CD4-positive, alpha-beta memory T cell (primary cell): ENCODE measurements around the gene IL17RE. TPM values are rescaled to one million over a fixed set of nuclear protein-coding genes. Genes with fewer than 3 reads are reported as not detected.
A peak's percentile ranks its signal among the peaks of the same experiment; 100 is the strongest.
"Not testable (repeated sequence)": the region's sequence is repeated elsewhere in the genome, so short reads cannot be mapped to it uniquely, and the experiment has no call there.

Source experiments
- CTCF ChIA-PET: fragments of 350-600 bp; sonication (Branson Sonifier 250); formaldehyde crosslinking; loops from one replicate; lab custom pipeline; 2021; ENCODE audit warnings: inconsistent platforms; ENCODE audit not compliant: partially characterized antibody; lab: Charles Lee
- POLR2A ChIA-PET: fragments of 350-600 bp; sonication (Branson Sonifier 250); formaldehyde crosslinking; loops from one replicate; lab custom pipeline; 2021; ENCODE audit not compliant: partially characterized antibody; lab: Charles Lee
- DNase-seq, 5 donors: peaks; one replicate each; pipeline versions ENCODE4 v3.0.0 to v3.0.0-alpha.2; 2020 to 2022; ENCODE audit warnings: mixed read lengths in 1 of 5
- H3K27ac ChIP-seq: one replicate; pipeline ENCODE4 v1.7.0; 2013; ENCODE audit warnings: low read depth, low read length
- H3K27me3 ChIP-seq: 2 replicates; pipeline ENCODE4 v1.7.0; 2013; ENCODE audit warnings: mild to moderate bottlenecking, low read length, moderate library complexity; ENCODE audit not compliant: insufficient read depth
- H3K36me3 ChIP-seq: 2 replicates; pipeline ENCODE4 v1.7.0; 2013; ENCODE audit warnings: mild to moderate bottlenecking, low read length, moderate library complexity; ENCODE audit not compliant: insufficient read depth
- H3K4me1 ChIP-seq: 2 replicates; pipeline ENCODE4 v1.7.0; 2013; ENCODE audit warnings: mild to moderate bottlenecking, low read length, moderate library complexity; ENCODE audit not compliant: insufficient read depth
- H3K4me3 ChIP-seq, 2 donors: one replicate each; pipeline ENCODE4 v1.7.0; 2013; ENCODE audit warnings: low read length in 2 of 2, mild to moderate bottlenecking in 1 of 2
- H3K9me3 ChIP-seq, 2 donors: one replicate each; pipeline ENCODE4 v1.7.0; 2013; ENCODE audit warnings: low read length in 2 of 2, control low read depth in 1 of 2; ENCODE audit not compliant: control insufficient read depth in 1 of 2
- H3K27ac Mint-ChIP-seq, 7 donors: one replicate each; pipeline ENCODE4 v1.8.0; 2020 to 2021; ENCODE audit warnings: mixed read lengths in 7 of 7, mild to moderate bottlenecking in 6 of 7, inconsistent platforms in 3 of 7, moderate library complexity in 3 of 7
- H3K27me3 Mint-ChIP-seq, 2 donors: one replicate each; pipeline ENCODE4 v1.8.0; 2020 to 2021; ENCODE audit warnings: mixed read lengths in 2 of 2
- H3K36me3 Mint-ChIP-seq, 2 donors: one replicate each; pipeline ENCODE4 v1.8.0; 2020 to 2021; ENCODE audit warnings: mixed read lengths in 2 of 2, inconsistent platforms in 1 of 2, mild to moderate bottlenecking in 1 of 2
- H3K4me1 Mint-ChIP-seq, 4 donors: one replicate each; pipeline ENCODE4 v1.8.0; 2020 to 2021; ENCODE audit warnings: mixed read lengths in 4 of 4, mild to moderate bottlenecking in 1 of 4
- H3K4me3 Mint-ChIP-seq, 8 donors: one replicate each; pipeline ENCODE4 v1.8.0; 2020 to 2021; ENCODE audit warnings: mixed read lengths in 8 of 8, mild to moderate bottlenecking in 7 of 8, moderate library complexity in 6 of 8, inconsistent platforms in 3 of 8
- H3K9me3 Mint-ChIP-seq, 8 donors: one replicate each; pipeline ENCODE4 v1.8.0; 2020 to 2021; ENCODE audit warnings: mixed read lengths in 8 of 8, mild to moderate bottlenecking in 5 of 8, inconsistent platforms in 3 of 8, moderate library complexity in 1 of 8
- intact Hi-C: fragments of 100-400 bp; cut with micrococcal nuclease; formaldehyde crosslinking; loops from one replicate; pipeline ENCODE4 v1.15.1; 2023
- polyA plus RNA-seq, 2 donors: library from polyadenylated mRNA; unstranded; fragments of 300-500 nt; fragmentation: Illumina TruSeq; gene quantifications; one replicate each; pipeline ENCODE4 v1.2.3, GENCODE V29; 2021
- total RNA-seq, 2 experiments: library from RNA; stranded (reverse); gene quantifications; one replicate each; pipeline ENCODE4 v1.2.3, GENCODE V29; 2021

The IL17RE gene
- total RNA-seq: 1 to 10 TPM; 1.5 to 2.4 TPM
- 1 to 10 TPM in 1 of 2 donors, under 1 TPM in 1; 0.65 to 1.6 TPM for polyA plus RNA-seq

DNA sequence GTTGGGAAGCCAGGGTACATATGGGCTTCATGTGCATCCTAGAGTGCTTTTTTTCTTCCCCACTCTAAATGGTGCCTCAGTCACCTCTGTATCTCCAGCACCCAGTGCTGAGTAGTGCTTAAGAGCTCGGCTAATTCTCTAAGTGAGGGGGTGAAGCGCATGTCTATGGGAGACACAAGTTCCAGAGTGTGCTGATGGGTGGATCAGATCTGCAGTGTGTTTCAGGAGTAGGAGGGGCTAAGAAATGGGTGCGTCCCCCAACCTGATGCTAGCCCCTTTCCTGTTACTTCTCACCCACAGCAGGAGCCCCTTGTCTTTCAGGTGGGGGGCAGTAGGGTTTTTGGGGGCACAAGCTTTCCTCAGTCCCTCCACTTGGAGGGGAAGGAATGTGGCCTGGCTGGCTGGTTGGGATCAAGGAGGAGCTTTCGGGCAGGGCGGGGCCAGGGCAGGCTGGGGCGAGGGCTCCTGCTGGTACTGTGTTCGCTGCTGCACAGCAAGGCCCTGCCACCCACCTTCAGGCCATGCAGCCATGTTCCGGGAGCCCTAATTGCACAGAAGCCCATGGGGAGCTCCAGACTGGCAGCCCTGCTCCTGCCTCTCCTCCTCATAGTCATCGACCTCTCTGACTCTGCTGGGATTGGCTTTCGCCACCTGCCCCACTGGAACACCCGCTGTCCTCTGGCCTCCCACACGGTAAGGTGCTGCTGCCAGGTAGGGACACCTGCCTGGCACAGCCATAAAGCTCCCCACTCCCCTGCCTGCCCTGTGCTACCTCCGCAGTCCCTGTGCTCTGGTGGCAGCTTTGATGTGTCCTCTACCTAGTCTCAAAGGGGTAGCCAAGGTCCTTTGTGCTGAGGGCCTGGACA is at the start of gene IL17RE:
TSS of gene IL17RE (plus strand) at position 477 of the 866 bp plus-strand sequence. CDS start at position 562, 85 bp downstream.
- DNase-seq: peak in 3 of 5 donors; percentile 14 to 33 (median 23)
- Mint-ChIP-seq H3K9me3 (no peaks in the 10 kb centered on the region), H3K27ac (peak within 1 kb of the TSS; percentile 67 to 94 (median 88)), H3K27me3 (no peaks in the 10 kb centered on the region), H3K4me3 (peak within 1 kb of the TSS; percentile 59 to 80 (median 74)), H3K36me3 (no peaks in the 10 kb centered on the region), H3K4me1 (peaks cover 24 to 41% (median 25%) of the 10 kb centered on the region in 4 donors)
- H3K36me3 ChIP-seq: no peaks in the 10 kb centered on the region
- no peaks in the 10 kb centered on the region for H3K27me3 ChIP-seq
- intact Hi-C loops: loop anchor here (1.0 kb wide), 1 partner anchor 38 kb away; no protein-coding TSS in a partner anchor
- H3K27ac ChIP-seq: peak within 1 kb of the TSS; percentile 35
- POLR2A ChIA-PET: interaction anchor here (0.8 to 5.0 kb wide), 9 partner anchors 10 to 292 kb away, joined by 3 to 40 read pairs (median 4); partner anchors contain the start of genes CRELD1, JAGN1 and TTLL3
- peaks cover 29% of the 10 kb centered on the region for H3K4me1 ChIP-seq
- CTCF ChIA-PET: interaction anchor here (0.7 to 2.6 kb wide), 8 partner anchors 9 to 69 kb away, joined by 3 to 17 read pairs (median 4); partner anchors contain the start of gene CRELD1
- H3K4me3 ChIP-seq: peak within 1 kb of the TSS in 1 of 2 donors; percentile 17
- no peaks in the 10 kb centered on the region for H3K9me3 ChIP-seq

- DNase-seq, H3K9me3 ChIP-seq, H3K27me3 ChIP-seq, H3K27me3 Mint-ChIP-seq, H3K36me3 ChIP-seq, H3K4me3 ChIP-seq, H3K4me1 ChIP-seq, CTCF ChIA-PET, POLR2A ChIA-PET, intact Hi-C loops, H3K27ac ChIP-seq, H3K9me3 Mint-ChIP-seq, H3K36me3 Mint-ChIP-seq, H3K4me3 Mint-ChIP-seq: not testable (repeated sequence)
- H3K27ac Mint-ChIP-seq: peak overlapping the region in 2 of 7 donors; percentile 61 to 62
- H3K4me1 Mint-ChIP-seq: peaks cover 2 to 14% (median 6%) of the 10 kb centered on the region in 4 donors
Measured at GRCh38 chr3:9854291-9854940, 48.2 kb upstream of the IL17RE start.

GRCh38 chr3:9855594-9855993 is 47.1 kb upstream of the IL17RE start:
- Mint-ChIP-seq H3K27me3 (peaks cover 2 to 5% of the 10 kb centered on the region in 2 donors), H3K36me3 (no peaks in the 10 kb centered on the region), H3K4me1 (peaks cover 2 to 14% (median 6%) of the 10 kb centered on the region in 4 donors), H3K9me3 (no peaks in the 10 kb centered on the region), H3K27ac (no peak overlapping the region), H3K4me3 (no peak overlapping the region)
- Histone ChIP-seq H3K4me3 (no peak overlapping the region), H3K27me3 (no peaks in the 10 kb centered on the region), H3K4me1 (no peaks in the 10 kb centered on the region), H3K27ac (no peak overlapping the region), H3K9me3 (no peaks in the 10 kb centered on the region), H3K36me3 (no peaks in the 10 kb centered on the region)
- ChIA-PET POLR2A (no interaction called here), CTCF (interaction anchor here (1.2 kb wide), 1 partner anchor 91 kb away, joined by 3 read pairs; no protein-coding TSS in a partner anchor)
- DNase-seq: no peak
- intact Hi-C loops: no loop called here

GRCh38 chr3:9859530-9860025 is 43.1 kb upstream of the IL17RE start:
- Histone ChIP-seq H3K27me3 (peaks cover 7% of the 10 kb centered on the region), H3K36me3 (no peaks in the 10 kb centered on the region), H3K9me3 (no peaks in the 10 kb centered on the region), H3K27ac (no peak overlapping the region), H3K4me1 (no peaks in the 10 kb centered on the region), H3K4me3 (no peak overlapping the region)
- peaks cover 0 to 4% (median 1%) of the 10 kb centered on the region in 4 donors for H3K4me1 Mint-ChIP-seq
- no peak for DNase-seq
- POLR2A ChIA-PET: interaction anchor here (1.3 kb wide), 1 partner anchor 74 kb away, joined by 3 read pairs; the partner anchor contains the start of gene CRELD1
- H3K27ac Mint-ChIP-seq: no peak overlapping the region
- CTCF ChIA-PET: no interaction called here
- peaks cover 6 to 8% of the 10 kb centered on the region in 2 donors for H3K27me3 Mint-ChIP-seq
- no peaks in the 10 kb centered on the region for H3K9me3 Mint-ChIP-seq
- no peak overlapping the region for H3K4me3 Mint-ChIP-seq
- H3K36me3 Mint-ChIP-seq: no peaks in the 10 kb centered on the region
- intact Hi-C loops: no loop called here

GRCh38 chr3:9861201-9861600 is 41.4 kb upstream of the IL17RE start:
- Histone ChIP-seq H3K9me3 (no peaks in the 10 kb centered on the region), H3K4me1 (no peaks in the 10 kb centered on the region), H3K36me3 (no peaks in the 10 kb centered on the region), H3K4me3 (no peak overlapping the region), H3K27me3 (peaks cover 7% of the 10 kb centered on the region), H3K27ac (no peak overlapping the region)
- Mint-ChIP-seq H3K9me3 (no peaks in the 10 kb centered on the region), H3K27me3 (peaks cover 5 to 8% of the 10 kb centered on the region in 2 donors), H3K4me3 (no peak overlapping the region), H3K36me3 (no peaks in the 10 kb centered on the region), H3K27ac (no peak overlapping the region), H3K4me1 (peaks cover 0 to 4% (median 0%) of the 10 kb centered on the region in 4 donors)
- ChIA-PET CTCF (no interaction called here), POLR2A (no interaction called here)
- intact Hi-C loops: no loop called here
- DNase-seq: no peak

DNA sequence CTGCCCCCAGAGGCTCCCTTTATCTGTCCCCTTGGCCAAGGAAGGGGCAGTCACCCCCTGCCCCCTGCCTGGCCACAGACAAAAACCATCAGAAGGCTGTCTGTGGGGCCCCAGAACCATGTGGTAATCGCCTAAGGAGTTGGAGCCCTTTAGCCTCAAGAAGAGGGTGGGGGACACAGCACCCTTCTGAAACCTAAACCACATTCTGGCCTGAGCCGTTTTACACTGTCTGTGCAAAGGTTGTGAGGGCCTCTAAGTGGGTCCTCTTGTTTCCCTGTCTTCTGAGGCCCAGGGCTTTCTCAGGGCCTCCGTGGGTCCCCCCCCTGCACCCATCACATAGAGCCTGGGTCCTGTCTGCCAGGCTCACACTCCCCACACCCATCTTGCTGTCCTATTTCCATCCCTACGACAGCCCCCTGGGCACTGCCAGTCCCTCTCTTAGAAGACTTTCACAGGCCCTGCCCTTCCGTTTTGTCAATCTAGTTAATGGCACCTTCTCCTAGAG is 41.0 kb upstream of the IL17RE start:
- ChIA-PET CTCF (no interaction called here), POLR2A (no interaction called here)
- Mint-ChIP-seq H3K4me3 (no peak overlapping the region), H3K4me1 (peaks cover 0 to 4% (median 0%) of the 10 kb centered on the region in 4 donors), H3K27me3 (peaks cover 5 to 8% of the 10 kb centered on the region in 2 donors), H3K9me3 (no peaks in the 10 kb centered on the region), H3K27ac (peak overlapping the region in 1 of 7 donors; percentile 11), H3K36me3 (no peaks in the 10 kb centered on the region)
- Histone ChIP-seq H3K27ac (no peak overlapping the region), H3K27me3 (peaks cover 7% of the 10 kb centered on the region), H3K9me3 (no peaks in the 10 kb centered on the region), H3K4me3 (no peak overlapping the region), H3K36me3 (no peaks in the 10 kb centered on the region), H3K4me1 (no peaks in the 10 kb centered on the region)
- intact Hi-C loops: no loop called here
- DNase-seq: no peak
